Measurements from ENCODE around the gene CELA1.

The CELA1 gene

DNA sequence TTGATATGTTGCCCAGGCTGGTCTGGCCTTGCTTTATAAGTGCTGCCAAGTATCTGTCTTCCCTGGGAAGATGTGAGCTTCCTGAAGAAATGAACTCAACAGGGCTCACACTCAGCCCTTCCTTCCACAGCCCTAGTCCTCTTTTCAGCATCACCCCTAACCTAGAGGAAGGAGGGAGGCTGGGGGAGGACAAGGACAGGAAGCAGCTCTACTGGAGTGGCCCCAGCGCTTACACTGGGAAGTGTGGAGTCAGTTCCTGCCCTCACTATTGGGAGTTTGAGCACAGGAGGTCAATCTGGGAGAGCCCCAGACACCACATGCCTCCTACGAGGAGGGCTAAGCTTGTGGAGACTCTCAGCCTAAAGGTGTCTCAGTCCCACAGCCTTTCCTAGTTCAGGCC lies 27.9 kb upstream of the CELA1 start:
- TF ChIP-seq, protein P1, sequence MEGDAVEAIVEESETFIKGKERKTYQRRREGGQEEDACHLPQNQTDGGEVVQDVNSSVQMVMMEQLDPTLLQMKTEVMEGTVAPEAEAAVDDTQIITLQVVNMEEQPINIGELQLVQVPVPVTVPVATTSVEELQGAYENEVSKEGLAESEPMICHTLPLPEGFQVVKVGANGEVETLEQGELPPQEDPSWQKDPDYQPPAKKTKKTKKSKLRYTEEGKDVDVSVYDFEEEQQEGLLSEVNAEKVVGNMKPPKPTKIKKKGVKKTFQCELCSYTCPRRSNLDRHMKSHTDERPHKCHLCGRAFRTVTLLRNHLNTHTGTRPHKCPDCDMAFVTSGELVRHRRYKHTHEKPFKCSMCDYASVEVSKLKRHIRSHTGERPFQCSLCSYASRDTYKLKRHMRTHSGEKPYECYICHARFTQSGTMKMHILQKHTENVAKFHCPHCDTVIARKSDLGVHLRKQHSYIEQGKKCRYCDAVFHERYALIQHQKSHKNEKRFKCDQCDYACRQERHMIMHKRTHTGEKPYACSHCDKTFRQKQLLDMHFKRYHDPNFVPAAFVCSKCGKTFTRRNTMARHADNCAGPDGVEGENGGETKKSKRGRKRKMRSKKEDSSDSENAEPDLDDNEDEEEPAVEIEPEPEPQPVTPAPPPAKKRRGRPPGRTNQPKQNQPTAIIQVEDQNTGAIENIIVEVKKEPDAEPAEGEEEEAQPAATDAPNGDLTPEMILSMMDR (IDR thresholded peaks at IDR 0.05; ENCODE audit: borderline replicate concordance, insufficient read depth, low read depth, low read length): no peak
- no peak overlapping the region for H3K4me3 ChIP-seq (ENCODE audit: low read depth, low read length)

DNA sequence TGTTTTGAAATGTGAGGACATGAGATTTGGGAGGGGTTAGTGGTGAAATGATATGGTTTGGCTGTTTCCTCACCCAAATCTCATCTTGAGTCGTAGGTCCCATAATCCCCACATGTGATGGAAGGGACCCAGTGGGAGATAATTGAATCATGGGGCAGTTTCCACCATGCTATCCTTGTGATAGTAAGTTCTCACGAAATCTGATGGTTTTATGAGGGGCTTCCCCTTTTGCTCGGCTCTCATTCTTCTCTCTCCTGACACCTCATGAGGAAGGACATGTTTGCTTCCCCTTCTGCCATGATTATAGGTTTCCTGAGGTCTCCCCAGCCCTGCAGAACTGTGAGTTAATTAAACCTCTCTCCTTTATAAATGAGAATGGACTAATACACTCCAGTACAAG lies 26.7 kb upstream of the CELA1 start:
- no peak overlapping the region for H3K4me3 ChIP-seq (ENCODE audit: low read depth, low read length)
- TF ChIP-seq, protein P1 (IDR thresholded peaks at IDR 0.05; ENCODE audit: borderline replicate concordance, insufficient read depth, low read depth, low read length): no peak

DNA sequence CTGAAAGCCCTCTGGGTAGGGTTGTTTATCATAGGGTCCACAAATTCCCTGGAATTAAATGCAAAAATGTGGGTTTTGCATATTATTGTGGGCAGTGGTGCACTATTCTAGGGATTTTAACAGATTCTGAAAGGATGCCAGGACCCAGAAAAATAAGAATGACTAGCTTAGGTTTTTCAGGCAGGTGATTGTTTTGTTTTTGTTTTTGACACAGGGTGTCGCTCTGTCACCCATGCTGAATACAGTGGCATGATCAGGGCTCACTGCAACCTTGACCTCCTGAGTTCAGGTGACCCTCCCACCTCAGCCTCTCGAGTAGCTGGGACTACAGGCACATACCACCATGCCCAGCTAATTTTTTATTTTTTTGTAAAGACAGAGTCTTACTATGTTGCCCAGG lies 25.5 kb upstream of the CELA1 start:
- TF ChIP-seq, protein P1 (IDR thresholded peaks at IDR 0.05; ENCODE audit: borderline replicate concordance, insufficient read depth, low read depth, low read length): no peak
- H3K4me3 ChIP-seq (ENCODE audit: low read depth, low read length): no peak overlapping the region

DNA sequence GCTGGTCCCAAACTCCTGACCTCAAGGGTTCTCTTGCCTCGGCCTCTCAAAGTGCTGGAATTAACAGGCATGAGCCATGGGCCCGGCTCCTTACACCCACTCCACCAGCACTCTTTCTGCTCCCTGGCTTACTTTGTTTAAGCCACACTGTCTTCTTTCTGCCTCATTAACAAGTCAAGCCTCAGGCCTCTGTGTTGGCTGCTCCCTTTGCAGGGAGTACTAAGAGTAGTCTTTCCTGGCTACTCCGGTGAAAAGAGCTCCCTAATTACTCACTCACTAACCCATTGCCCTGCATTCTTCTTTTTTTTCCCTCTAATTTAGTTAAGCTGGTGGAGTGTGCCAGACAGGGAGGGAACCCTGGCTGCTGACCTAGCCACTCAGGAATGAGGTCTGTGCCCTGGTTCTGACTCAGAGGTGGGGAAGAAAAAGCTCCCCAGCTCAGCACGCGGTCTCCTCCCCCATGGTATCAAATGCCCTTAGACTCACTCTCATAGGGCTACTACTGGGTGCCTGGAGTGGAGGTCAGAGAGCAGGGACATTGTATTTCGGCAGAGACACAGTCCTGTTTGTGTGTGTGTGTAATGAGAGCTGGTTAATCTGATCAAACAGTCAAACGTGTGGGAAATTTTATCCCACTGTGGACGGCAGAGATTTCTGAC lies 24.9 kb upstream of the CELA1 start:
- TF ChIP-seq, protein P1 (IDR thresholded peaks at IDR 0.05; ENCODE audit: borderline replicate concordance, insufficient read depth, low read depth, low read length): no peak
- no peak overlapping the region for H3K4me3 ChIP-seq (ENCODE audit: low read depth, low read length)

DNA sequence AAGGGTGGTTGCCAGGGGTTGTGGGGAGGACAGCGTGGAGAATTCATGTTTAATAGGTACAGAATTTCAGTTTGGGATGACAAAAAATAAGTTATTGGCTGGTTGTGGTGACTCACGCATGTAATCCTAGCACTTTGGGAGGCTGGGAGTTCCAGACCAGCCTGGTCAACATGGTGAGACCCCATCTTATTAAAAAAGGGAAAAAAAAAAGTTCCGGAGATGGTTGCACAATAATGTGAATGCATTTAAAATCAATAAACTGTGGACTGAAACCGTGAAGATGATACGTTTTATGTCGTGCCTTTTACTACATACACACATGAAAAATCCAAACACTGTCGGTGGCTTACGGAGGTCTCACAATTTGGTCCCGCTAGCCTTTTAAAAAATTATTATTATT lies 24.2 kb upstream of the CELA1 start:
- H3K4me3 ChIP-seq (ENCODE audit: low read depth, low read length): no peak overlapping the region
- TF ChIP-seq, protein P1 (IDR thresholded peaks at IDR 0.05; ENCODE audit: borderline replicate concordance, insufficient read depth, low read depth, low read length): no peak

DNA sequence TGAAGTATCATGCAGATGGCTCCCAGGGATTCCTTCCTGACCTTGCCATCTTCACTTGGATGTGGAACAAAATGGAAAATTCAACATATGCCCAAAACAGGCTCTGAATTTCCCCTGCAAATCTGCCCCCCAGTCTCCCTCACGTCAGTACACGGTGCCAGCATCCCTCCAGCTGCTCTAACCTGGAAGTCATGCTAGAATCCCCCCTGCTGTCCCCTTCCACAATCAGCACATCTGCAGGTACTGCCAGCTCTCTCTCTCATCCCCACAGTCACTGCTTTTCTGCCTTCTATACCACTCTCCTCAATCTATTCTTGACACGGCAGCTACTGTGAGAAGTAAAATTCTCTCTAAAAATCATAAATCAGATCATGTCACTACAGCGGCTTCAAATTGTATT lies 23.1 kb upstream of the CELA1 start:
- H3K4me3 ChIP-seq (ENCODE audit: low read depth, low read length): no peak overlapping the region
- TF ChIP-seq, protein P1 (IDR thresholded peaks at IDR 0.05; ENCODE audit: borderline replicate concordance, insufficient read depth, low read depth, low read length): no peak
